IMR-90 (cell line): ENCODE data around the gene SLC6A4. TPM values are rescaled to one million over a fixed set of nuclear protein-coding genes. Genes with fewer than 3 reads are reported as not detected.

ENCODE experiments used
- ATAC-seq: fragments of 200-7000 bp; cut with Tn5 transposase; 2 replicates; pipeline ENCODE4 v1.9.1; 2020; ENCODE audit warnings: low read depth, mild to moderate bottlenecking, moderate library complexity
- BruUV-seq: library from RNA; stranded (reverse); fragments of 400-500 nt; replicated peaks from 2 replicates; lab custom pipeline; 2021; lab: Mats Ljungman, UMichigan
- CTCF ChIA-PET: fragments of 300-600 bp; formaldehyde crosslinking; extraction: SDS; loops from one replicate; lab custom pipeline; 2021; ENCODE audit warnings: antibody characterized with exemption; lab: Yijun Ruan, JAX
- POLR2A ChIA-PET: fragments of 300-600 bp; sonication (Branson Sonifier 250); formaldehyde crosslinking; loops from one replicate; lab custom pipeline; 2022; ENCODE audit warnings: antibody characterized with exemption; ENCODE audit not compliant: unreplicated experiment; lab: Charles Lee
- DNase-seq: peaks from one replicate; pipeline ENCODE4 v3.0.0; 2013
- H2AFZ ChIP-seq: replicated peaks from 2 replicates; pipeline ENCODE3; 2013; ENCODE audit warnings: low read length, mild to moderate bottlenecking; ENCODE audit not compliant: poor library complexity
- H2AK5ac ChIP-seq: 2 replicates; pipeline ENCODE4 v1.6.1; 2013; ENCODE audit warnings: low read depth, low read length, inconsistent platforms
- H2AK9ac ChIP-seq: replicated peaks from 2 replicates; pipeline ENCODE3; 2013; ENCODE audit warnings: mild to moderate bottlenecking, low read depth, low read length, moderate library complexity; ENCODE audit not compliant: poor library complexity
- H2BK120ac ChIP-seq: 2 replicates; pipeline ENCODE4 v1.6.1; 2013; ENCODE audit warnings: low read depth, low read length, inconsistent platforms
- H2BK15ac ChIP-seq: 3 replicates; pipeline ENCODE4 v1.6.1; 2013; ENCODE audit warnings: low read depth, low read length, inconsistent platforms
- H2BK20ac ChIP-seq: 2 replicates; pipeline ENCODE4 v1.6.1; 2013; ENCODE audit warnings: low read depth, mild to moderate bottlenecking, inconsistent platforms, low read length, moderate library complexity
- H2BK5ac ChIP-seq: 2 replicates; pipeline ENCODE4 v1.6.1; 2013; ENCODE audit warnings: mild to moderate bottlenecking, low read depth, low read length, inconsistent platforms; ENCODE audit not compliant: poor library complexity, severe bottlenecking
- H3K14ac ChIP-seq: replicated peaks from 2 replicates; pipeline ENCODE4 v1.6.1; 2013; ENCODE audit warnings: low read depth, low read length, inconsistent platforms
- H3K18ac ChIP-seq: 2 replicates; pipeline ENCODE4 v1.6.1; 2013; ENCODE audit warnings: low read depth, low read length, control low read depth
- H3K23ac ChIP-seq: 2 replicates; pipeline ENCODE4 v1.6.1; 2013; ENCODE audit warnings: low read depth, low read length, inconsistent platforms
- H3K27ac ChIP-seq: 2 replicates; pipeline ENCODE4 v1.5.1; 2013; ENCODE audit warnings: mild to moderate bottlenecking, control low read depth, low read length; ENCODE audit not compliant: insufficient read depth
- H3K27me3 ChIP-seq: 2 replicates; pipeline ENCODE4 v1.6.1; 2013; ENCODE audit warnings: low read length; ENCODE audit not compliant: control insufficient read depth, insufficient read depth
- H3K36me3 ChIP-seq: 2 replicates; pipeline ENCODE4 v1.6.1; 2013; ENCODE audit warnings: low read length, mixed read lengths; ENCODE audit not compliant: control insufficient read depth, insufficient read depth
- H3K4ac ChIP-seq: 2 replicates; pipeline ENCODE4 v1.6.1; 2013; ENCODE audit warnings: low read depth, low read length, inconsistent platforms
- H3K4me1 ChIP-seq: 2 replicates; pipeline ENCODE4 v1.6.1; 2013; ENCODE audit warnings: low read length, mixed read lengths; ENCODE audit not compliant: control insufficient read depth, insufficient read depth
- H3K4me2 ChIP-seq: 2 replicates; pipeline ENCODE4 v1.6.1; 2013; ENCODE audit warnings: low read depth, mild to moderate bottlenecking, control low read depth, low read length, moderate library complexity
- H3K4me3 ChIP-seq: 2 replicates; pipeline ENCODE4 v1.5.1; 2013; ENCODE audit warnings: low read depth, mild to moderate bottlenecking, control low read depth, low read length, moderate library complexity; ENCODE audit not compliant: insufficient read depth
- H3K56ac ChIP-seq: 2 replicates; pipeline ENCODE4 v1.6.1; 2013; ENCODE audit warnings: low read length, inconsistent platforms; ENCODE audit not compliant: insufficient read depth; ENCODE audit errors: extremely low read depth
- H3K79me1 ChIP-seq, 2 experiments: 2 replicates each; pipeline ENCODE4 v1.6.1; 2013; ENCODE audit warnings: low read length in 2 of 2, inconsistent platforms in 1 of 2, low read depth in 1 of 2
- H3K9ac ChIP-seq: 2 replicates; pipeline ENCODE4 v1.6.1; 2013; ENCODE audit warnings: low read depth, low read length, control low read depth
- H3K9me1 ChIP-seq: 2 replicates; pipeline ENCODE4 v1.6.1; 2013; ENCODE audit warnings: low read length, inconsistent platforms; ENCODE audit not compliant: insufficient read depth
- H3K9me3 ChIP-seq: 2 replicates; pipeline ENCODE4 v1.6.1; 2013; ENCODE audit warnings: low read length; ENCODE audit not compliant: control insufficient read depth, insufficient read depth
- H4K20me1 ChIP-seq: 2 replicates; pipeline ENCODE4 v1.6.1; 2013; ENCODE audit warnings: low read length, inconsistent platforms; ENCODE audit not compliant: insufficient read depth
- H4K5ac ChIP-seq: 2 replicates; pipeline ENCODE4 v1.6.1; 2013; ENCODE audit warnings: mild to moderate bottlenecking, low read depth, low read length, control low read depth
- H4K8ac ChIP-seq, 2 experiments: 2 replicates each; pipeline ENCODE4 v1.6.1; 2013; ENCODE audit warnings: low read depth in 2 of 2, low read length in 2 of 2, control low read depth in 1 of 2, inconsistent platforms in 1 of 2
- H4K91ac ChIP-seq: 2 replicates; pipeline ENCODE4 v1.6.1; 2013; ENCODE audit warnings: low read depth, low read length, inconsistent platforms; ENCODE audit not compliant: insufficient read depth
- BHLHE40 ChIP-seq: fragments of 150-350 bp; IDR thresholded peaks from 2 replicates; pipeline ENCODE4 v1.6.1; 2016; ENCODE audit warnings: mild to moderate bottlenecking, low read depth, low read length
- CEBPB ChIP-seq: IDR thresholded peaks from 2 replicates; pipeline ENCODE4 v1.6.1; 2012; ENCODE audit warnings: low read depth, low read length, improper control_type of control experiment
- CHD1 ChIP-seq: IDR thresholded peaks from 2 replicates; pipeline ENCODE4 v1.6.1; 2012; ENCODE audit warnings: low read depth, low read length, improper control_type of control experiment
- FOS ChIP-seq: fragments of 150-350 bp; IDR thresholded peaks from 2 replicates; pipeline ENCODE4 v1.6.1; 2016; ENCODE audit warnings: low read depth, low read length
- MAFK ChIP-seq: IDR thresholded peaks from 2 replicates; pipeline ENCODE4 v1.6.1; 2012; ENCODE audit warnings: low read depth, low read length, improper control_type of control experiment
- MAZ ChIP-seq: IDR thresholded peaks from 2 replicates; pipeline ENCODE4 v1.6.1; 2012; ENCODE audit warnings: low read depth, mild to moderate bottlenecking, low read length, improper control_type of control experiment, moderate library complexity, borderline replicate concordance
- MXI1 ChIP-seq: IDR thresholded peaks from 2 replicates; pipeline ENCODE4 v1.6.1; 2012; ENCODE audit warnings: low read depth, mild to moderate bottlenecking, low read length, moderate library complexity, borderline replicate concordance
- RCOR1 ChIP-seq: IDR thresholded peaks from 2 replicates; pipeline ENCODE4 v1.6.1; 2012; ENCODE audit warnings: mild to moderate bottlenecking, low read length, improper control_type of control experiment; ENCODE audit not compliant: insufficient replicate concordance
- RFX5 ChIP-seq: IDR thresholded peaks from 2 replicates; pipeline ENCODE4 v1.8.0; 2012; ENCODE audit warnings: low read depth, mild to moderate bottlenecking, low read length, moderate library complexity
- SMC3 ChIP-seq: fragments of 150-350 bp; IDR thresholded peaks from 2 replicates; pipeline ENCODE4 v1.6.1; 2016; ENCODE audit warnings: low read depth, mild to moderate bottlenecking, antibody characterized with exemption, low read length, moderate library complexity
- WGBS, 2 experiments: methylation state at CpG; one replicate each; pipeline versions ENCODE4 v1.1.5 to v1.1.7; 2013; ENCODE audit warnings: missing lambda C conversion rate in 2 of 2; ENCODE audit not compliant: insufficient read length in 1 of 2; ENCODE audit errors: extremely low coverage in 2 of 2; 5-methylcytosine and 5-hydroxymethylcytosine counted together
- dilution Hi-C: fragments of 300-500 bp; cut with HindIII; formaldehyde crosslinking; loops from one replicate; pipeline ENCODE4 v1.14.3; 2018; ENCODE audit warnings: low sequenced_read_pairs; ENCODE audit not compliant: unreplicated experiment
- in situ Hi-C: fragments of 300-500 bp; cut with MboI; formaldehyde crosslinking; loops from 3 replicates; pipeline ENCODE4 v1.14.3; 2019; ENCODE audit warnings: low sequenced_read_pairs, inconsistent platforms, mixed read lengths
- intact Hi-C: fragments of 100-400 bp; cut with micrococcal nuclease; formaldehyde crosslinking; loops from 2 replicates; pipeline ENCODE4 v1.10.0; 2022
- polyA plus RNA-seq, 3 experiments: library from polyadenylated mRNA; depleted of rRNA; stranded (reverse); fragments of >200 nt; gene quantifications; 2 replicates each; pipeline ENCODE4 v1.2.3, GENCODE V29; 2012; ENCODE audit warnings: low replicate concordance in 1 of 3
- total RNA-seq: library from RNA; depleted of rRNA; stranded (reverse); fragments of >200 nt; gene quantifications from 2 replicates; pipeline ENCODE4 v1.2.3, GENCODE V29; 2012
- TF ChIP-seq, protein P1 (sequence below): conservative IDR thresholded peaks from 2 replicates; pipeline ENCODE4 v1.5.1; 2012; ENCODE audit warnings: mild to moderate bottlenecking, low read depth, low read length, improper control_type of control experiment
- TF ChIP-seq, protein P2 (sequence below): fragments of 150-350 bp; IDR thresholded peaks from 2 replicates; pipeline ENCODE4 v1.6.1; 2016; ENCODE audit warnings: low read depth, mild to moderate bottlenecking, low read length, moderate library complexity, borderline replicate concordance

Gene SLC6A4
- total and polyA plus RNA-seq, 2 of the 4 experiments (the other 2 are of a cell fraction): under 0.01 TPM; not detected in 1

DNA sequence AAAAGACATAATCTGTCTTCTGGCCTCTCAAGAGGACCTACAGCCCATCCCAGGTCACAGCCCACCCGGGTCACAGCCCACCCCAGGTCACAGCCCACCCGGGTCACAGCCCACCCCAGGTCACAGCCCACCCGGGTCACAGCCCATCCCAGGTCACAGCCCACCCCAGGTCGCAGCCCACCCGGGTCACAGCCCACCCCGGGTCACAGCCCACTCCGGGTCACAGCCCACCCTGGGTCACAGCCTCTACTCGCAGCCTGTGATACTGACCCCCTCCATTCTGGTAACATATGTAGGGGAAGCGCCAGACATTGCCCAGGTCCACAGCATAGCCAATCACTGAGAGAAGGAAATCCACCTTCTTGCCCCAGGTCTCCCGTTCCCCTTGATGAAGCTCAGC lies 14.2 kb downstream of the SLC6A4 start:
- dilution Hi-C loops (no loop called here), intact Hi-C loops (no loop called here), in situ Hi-C loops (no loop called here)
- no peak overlapping the region for H4K5ac ChIP-seq
- H2AFZ ChIP-seq: no peak overlapping the region
- H2BK120ac ChIP-seq: no peak overlapping the region
- no peak overlapping the region for H3K9ac ChIP-seq
- no peak overlapping the region for H2BK20ac ChIP-seq
- no peak overlapping the region for H3K27ac ChIP-seq
- H3K14ac ChIP-seq: no peak overlapping the region
- 0 out of 2 replicates have a peak, but pooled peaks cover 3% of the 10 kb centered on the region for H3K9me1 ChIP-seq
- DNase-seq (no peak), ATAC-seq (no peak)
- H3K18ac ChIP-seq: no peak overlapping the region
- no peak overlapping the region for H4K8ac ChIP-seq
- H3K27me3 ChIP-seq: peaks cover 51% of the 10 kb centered on the region
- H3K4me1 ChIP-seq: no peaks in the 10 kb centered on the region
- TF ChIP-seq MXI1: no peak
- TF ChIP-seq RFX5: no peak
- no peak for TF ChIP-seq FOS
- TF ChIP-seq BHLHE40: no peak
- no peak for TF ChIP-seq RCOR1
- TF ChIP-seq MAZ: no peak
- TF ChIP-seq, protein P1, sequence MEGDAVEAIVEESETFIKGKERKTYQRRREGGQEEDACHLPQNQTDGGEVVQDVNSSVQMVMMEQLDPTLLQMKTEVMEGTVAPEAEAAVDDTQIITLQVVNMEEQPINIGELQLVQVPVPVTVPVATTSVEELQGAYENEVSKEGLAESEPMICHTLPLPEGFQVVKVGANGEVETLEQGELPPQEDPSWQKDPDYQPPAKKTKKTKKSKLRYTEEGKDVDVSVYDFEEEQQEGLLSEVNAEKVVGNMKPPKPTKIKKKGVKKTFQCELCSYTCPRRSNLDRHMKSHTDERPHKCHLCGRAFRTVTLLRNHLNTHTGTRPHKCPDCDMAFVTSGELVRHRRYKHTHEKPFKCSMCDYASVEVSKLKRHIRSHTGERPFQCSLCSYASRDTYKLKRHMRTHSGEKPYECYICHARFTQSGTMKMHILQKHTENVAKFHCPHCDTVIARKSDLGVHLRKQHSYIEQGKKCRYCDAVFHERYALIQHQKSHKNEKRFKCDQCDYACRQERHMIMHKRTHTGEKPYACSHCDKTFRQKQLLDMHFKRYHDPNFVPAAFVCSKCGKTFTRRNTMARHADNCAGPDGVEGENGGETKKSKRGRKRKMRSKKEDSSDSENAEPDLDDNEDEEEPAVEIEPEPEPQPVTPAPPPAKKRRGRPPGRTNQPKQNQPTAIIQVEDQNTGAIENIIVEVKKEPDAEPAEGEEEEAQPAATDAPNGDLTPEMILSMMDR: no peak
- TF ChIP-seq SMC3: no peak
- no peak for TF ChIP-seq CEBPB
- TF ChIP-seq, protein P2, sequence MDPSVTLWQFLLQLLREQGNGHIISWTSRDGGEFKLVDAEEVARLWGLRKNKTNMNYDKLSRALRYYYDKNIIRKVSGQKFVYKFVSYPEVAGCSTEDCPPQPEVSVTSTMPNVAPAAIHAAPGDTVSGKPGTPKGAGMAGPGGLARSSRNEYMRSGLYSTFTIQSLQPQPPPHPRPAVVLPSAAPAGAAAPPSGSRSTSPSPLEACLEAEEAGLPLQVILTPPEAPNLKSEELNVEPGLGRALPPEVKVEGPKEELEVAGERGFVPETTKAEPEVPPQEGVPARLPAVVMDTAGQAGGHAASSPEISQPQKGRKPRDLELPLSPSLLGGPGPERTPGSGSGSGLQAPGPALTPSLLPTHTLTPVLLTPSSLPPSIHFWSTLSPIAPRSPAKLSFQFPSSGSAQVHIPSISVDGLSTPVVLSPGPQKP: no peak
- no peak for TF ChIP-seq CHD1
- TF ChIP-seq MAFK: no peak
- CTCF ChIA-PET: no interaction called here
- no peaks in the 10 kb centered on the region for H4K20me1 ChIP-seq
- no peaks in the 10 kb centered on the region for H3K36me3 ChIP-seq
- POLR2A ChIA-PET: no interaction called here
- no peak overlapping the region for H3K4me2 ChIP-seq
- BruUV-seq: no TSS peak
- no peak overlapping the region for H2AK5ac ChIP-seq
- H2AK9ac ChIP-seq: no peak overlapping the region
- no peaks in the 10 kb centered on the region for H3K9me3 ChIP-seq
- H2BK15ac ChIP-seq: no peak overlapping the region
- no peak overlapping the region for H3K56ac ChIP-seq
- no peaks in the 10 kb centered on the region for H3K79me1 ChIP-seq
- no peak overlapping the region for H2BK5ac ChIP-seq
- WGBS, 2 experiments: no CpG with 5 or more reads among the region's 10 CpGs
- H3K4ac ChIP-seq: no peak overlapping the region
- no peak overlapping the region for H3K4me3 ChIP-seq
- no peak overlapping the region for H3K23ac ChIP-seq
- H4K91ac ChIP-seq: no peak overlapping the region
